Endothelial cell (in vitro differentiated cells): ENCODE measurements around the gene ZNF444. TPM values are rescaled to one million over a fixed set of nuclear protein-coding genes. Genes with fewer than 3 reads are reported as not detected.
"Not testable (repeated sequence)": the region's sequence is repeated elsewhere in the genome, so short reads cannot be mapped to it uniquely, and the experiment has no call there.

Source experiments
- DNase-seq: peaks from one replicate; pipeline ENCODE4 v3.0.0; 2021; ENCODE audit warnings: low spot score
- H3K27ac Mint-ChIP-seq: one replicate; pipeline ENCODE4 v1.8.0; 2021; ENCODE audit warnings: mixed read lengths, inconsistent platforms; ENCODE audit not compliant: unreplicated experiment
- H3K27me3 Mint-ChIP-seq: one replicate; pipeline ENCODE4 v1.8.0; 2021; ENCODE audit warnings: mild to moderate bottlenecking, moderate library complexity, mixed read lengths, inconsistent platforms; ENCODE audit not compliant: unreplicated experiment
- H3K36me3 Mint-ChIP-seq: one replicate; pipeline ENCODE4 v1.8.0; 2021; ENCODE audit warnings: mild to moderate bottlenecking, low read depth, mixed read lengths, inconsistent platforms; ENCODE audit not compliant: unreplicated experiment
- H3K4me1 Mint-ChIP-seq: one replicate; pipeline ENCODE4 v1.8.0; 2021; ENCODE audit warnings: mild to moderate bottlenecking, mixed read lengths, inconsistent platforms; ENCODE audit not compliant: unreplicated experiment
- H3K4me3 Mint-ChIP-seq: one replicate; pipeline ENCODE4 v1.8.0; 2021; ENCODE audit warnings: mild to moderate bottlenecking, mixed read lengths, inconsistent platforms; ENCODE audit not compliant: unreplicated experiment
- H3K9me3 Mint-ChIP-seq: one replicate; pipeline ENCODE4 v1.8.0; 2021; ENCODE audit warnings: mixed read lengths, inconsistent platforms; ENCODE audit not compliant: unreplicated experiment
- CTCF ChIP-seq: fragments of 200-600 bp; sonication (generic); IDR thresholded peaks from one replicate; pipeline ENCODE4 v1.5.0; 2021; ENCODE audit warnings: antibody characterized with exemption; ENCODE audit not compliant: unreplicated experiment
- total RNA-seq: library from RNA; stranded (reverse); fragmentation: NEBNext Ultra II Directional; extraction: Animal tissue kit (Norgen Biotek cat#: 25700); gene quantifications from one replicate; pipeline ENCODE4 v1.2.1, GENCODE V29; 2021; ENCODE audit not compliant: unreplicated experiment

ZNF444 gene
- total RNA-seq, 1 donor from 2014 or later = 40.8 TPM

- H3K27me3 Mint-ChIP-seq = no peaks in the 10 kb centered on the region
- no peak for TF ChIP-seq CTCF
- H3K27ac Mint-ChIP-seq = no peak within 1 kb of the TSS
- no peaks in the 10 kb centered on the region for H3K9me3 Mint-ChIP-seq
- H3K36me3 Mint-ChIP-seq = no peaks in the 10 kb centered on the region
- H3K4me1 Mint-ChIP-seq = no peaks in the 10 kb centered on the region
- no peak for DNase-seq
- no peak within 1 kb of the TSS for H3K4me3 Mint-ChIP-seq
Observed at GRCh38 chr19:56201973-56202372, 60.9 kb downstream of the ZNF444 start, which contains the start of gene ZSCAN5C. Gene ZSCAN5C, plus strand, starts transcription at chr19:56202273. Its CDS starts 3,641 bp downstream, at chr19:56205914.

GRCh38 chr19:56207581-56207980 lies 66.5 kb downstream of the ZNF444 start:
- not testable (repeated sequence) for H3K36me3 Mint-ChIP-seq, DNase-seq, H3K9me3 Mint-ChIP-seq, H3K27ac Mint-ChIP-seq, H3K4me3 Mint-ChIP-seq, H3K4me1 Mint-ChIP-seq, H3K27me3 Mint-ChIP-seq

GRCh38 chr19:56209091-56209490 lies 68.0 kb downstream of the ZNF444 start:
- Mint-ChIP-seq H3K36me3 (no peaks in the 10 kb centered on the region), H3K27me3 (peaks cover 1% of the 10 kb centered on the region), H3K9me3 (no peaks in the 10 kb centered on the region), H3K27ac (no peak overlapping the region), H3K4me3 (no peak overlapping the region), H3K4me1 (peaks cover 3% of the 10 kb centered on the region)
- TF ChIP-seq CTCF = no peak
- no peak for DNase-seq

- not testable (repeated sequence) for H3K4me3 Mint-ChIP-seq, DNase-seq, H3K36me3 Mint-ChIP-seq, H3K27me3 Mint-ChIP-seq, H3K27ac Mint-ChIP-seq, H3K4me1 Mint-ChIP-seq, H3K9me3 Mint-ChIP-seq
Observed at GRCh38 chr19:56210036-56210435, 68.9 kb downstream of the ZNF444 start.

Other genes with a start within 250 kb of the ZNF444 start
- gene NLRP13, start 209.0 kb upstream of the ZNF444 start, total RNA-seq = not detected
- not detected for gene NLRP8, start 193.5 kb upstream of the ZNF444 start, total RNA-seq
- gene NLRP5, start 154.5 kb upstream of the ZNF444 start, total RNA-seq = not detected
- 31.2 TPM for gene ZNF787, start 20.0 kb upstream of the ZNF444 start, total RNA-seq
- not detected for gene GALP, start 34.7 kb downstream of the ZNF444 start, total RNA-seq
- not detected for gene ZSCAN5B, start 56.5 kb downstream of the ZNF444 start, total RNA-seq
- not detected for gene ZSCAN5C, start 61.0 kb downstream of the ZNF444 start, total RNA-seq
- gene EDDM13, start 131.5 kb downstream of the ZNF444 start, total RNA-seq = not detected
- gene ZSCAN5A, start 173.6 kb downstream of the ZNF444 start, total RNA-seq = 10.4 TPM